Peyer's patch (tissue), 4 donors: ENCODE measurements around the gene CACNA1G.
A peak's percentile ranks its signal among the peaks of the same experiment; 100 is the strongest.

Experiments used
- CTCF ChIP-seq, 6 experiments: fragments of 450-650 bp in 4 of 6; fragments of 200-600 bp in 2 of 6; sonication (generic) in 1 of 6; IDR thresholded peaks; one replicate each; pipeline ENCODE4 v1.5.1; 2017 to 2019; ENCODE audit warnings: antibody characterized with exemption in 6 of 6, mild to moderate bottlenecking in 3 of 6, moderate library complexity in 1 of 6
- POLR2A ChIP-seq, 2 donors: fragments of 450-650 bp; IDR thresholded peaks; one replicate each; pipeline ENCODE4 v1.5.1; 2017; ENCODE audit warnings: antibody characterized with exemption in 2 of 2, mild to moderate bottlenecking in 2 of 2, moderate library complexity in 2 of 2

- TF ChIP-seq CTCF (IDR thresholded peaks at IDR 0.05) (peak in 4 of 6 experiments; percentile 18 to 68 (median 56)), POLR2A (IDR thresholded peaks at IDR 0.05) (peak in 1 of 2 donors; percentile 54)
Measured at GRCh38 chr17:50534222-50534978, 26.1 kb upstream of the CACNA1G start.
